Activated CD4-positive, alpha-beta memory T cell treated with anti-CD3 and anti-CD28 coated beads, Interleukin-2, amount 10 ng/mL, durations not matched to agents 7 days and 5 days (primary cell): ENCODE results near the gene FGD2. TPM values are rescaled to one million over a fixed set of nuclear protein-coding genes. Genes with fewer than 3 reads are reported as not detected.

Source experiments
- CTCF ChIA-PET: fragments of 350-600 bp; sonication (Branson Sonifier 250); formaldehyde crosslinking; loops from one replicate; lab custom pipeline; 2021; ENCODE audit warnings: antibody characterized with exemption, inconsistent platforms; lab: Charles Lee
- POLR2A ChIA-PET: fragments of 350-600 bp; sonication (Branson Sonifier 250); formaldehyde crosslinking; loops from one replicate; lab custom pipeline; 2021; ENCODE audit warnings: antibody characterized with exemption; lab: Charles Lee
- DNase-seq: peaks from one replicate; pipeline ENCODE4 v3.0.0-alpha.2; 2020
- H3K27ac Mint-ChIP-seq: one replicate; pipeline ENCODE4 v1.8.0; 2021; ENCODE audit warnings: mild to moderate bottlenecking, mixed read lengths
- H3K27me3 Mint-ChIP-seq: one replicate; pipeline ENCODE4 v1.8.0; 2021; ENCODE audit warnings: mixed read lengths
- H3K36me3 Mint-ChIP-seq: one replicate; pipeline ENCODE4 v1.8.0; 2021; ENCODE audit warnings: low read depth, mixed read lengths
- H3K4me1 Mint-ChIP-seq: one replicate; pipeline ENCODE4 v1.8.0; 2021; ENCODE audit warnings: mixed read lengths
- H3K4me3 Mint-ChIP-seq: one replicate; pipeline ENCODE4 v1.8.0; 2021; ENCODE audit warnings: mild to moderate bottlenecking, mixed read lengths
- H3K9me3 Mint-ChIP-seq: one replicate; pipeline ENCODE4 v1.8.0; 2021; ENCODE audit warnings: mixed read lengths
- total RNA-seq, 2 experiments: library from RNA; stranded (reverse); gene quantifications; one replicate each; pipeline ENCODE4 v1.2.3, GENCODE V29; 2021

The FGD2 gene
- total RNA-seq, 2 experiments from 2014 or later, result 4.7 to 4.9 TPM

GRCh38 chr6:37050045-37050853 lies 44.8 kb downstream of the FGD2 start:
- ChIA-PET POLR2A (interaction anchor here (0.7 to 17.4 kb wide), 34 partner anchors 10 to 650 kb away, joined by 3 to 1021 read pairs (median 6); partner anchors contain the start of genes C6orf89, MTCH1, PIM1 and PPIL1), CTCF (interaction anchor here (0.7 to 16.6 kb wide), 19 partner anchors 18 to 287 kb away, joined by 3 to 399 read pairs (median 4); partner anchors contain the start of genes MTCH1 and PIM1)
- peak; percentile 86 for DNase-seq
- Mint-ChIP-seq H3K4me3 (peak overlapping the region; percentile 88), H3K27ac (peak overlapping the region; percentile 99), H3K36me3 (peaks cover 33% of the 10 kb centered on the region), H3K4me1 (peaks cover 80% of the 10 kb centered on the region), H3K9me3 (no peaks in the 10 kb centered on the region), H3K27me3 (no peaks in the 10 kb centered on the region)

GRCh38 chr6:37050854-37051137 lies 45.3 kb downstream of the FGD2 start:
- ChIA-PET CTCF (interaction anchor here (0.7 to 16.6 kb wide), 19 partner anchors 17 to 287 kb away, joined by 3 to 399 read pairs (median 4); partner anchors contain the start of genes MTCH1 and PIM1), POLR2A (interaction anchor here (0.8 to 17.4 kb wide), 29 partner anchors 10 to 649 kb away, joined by 3 to 1021 read pairs (median 6); partner anchors contain the start of genes C6orf89, MTCH1 and PIM1)
- H3K27me3 Mint-ChIP-seq, result no peaks in the 10 kb centered on the region
- peaks cover 33% of the 10 kb centered on the region for H3K36me3 Mint-ChIP-seq
- DNase-seq, result no peak
- peak overlapping the region; percentile 99 for H3K27ac Mint-ChIP-seq
- H3K4me3 Mint-ChIP-seq, result peak overlapping the region; percentile 88
- H3K9me3 Mint-ChIP-seq, result no peaks in the 10 kb centered on the region
- peaks cover 77% of the 10 kb centered on the region for H3K4me1 Mint-ChIP-seq

GRCh38 chr6:37051138-37052026 lies 45.9 kb downstream of the FGD2 start:
- Mint-ChIP-seq H3K36me3 (peaks cover 30% of the 10 kb centered on the region), H3K4me1 (peaks cover 71% of the 10 kb centered on the region), H3K27ac (peak overlapping the region; percentile 99), H3K27me3 (no peaks in the 10 kb centered on the region), H3K9me3 (no peaks in the 10 kb centered on the region), H3K4me3 (peak overlapping the region; percentile 88)
- ChIA-PET CTCF (interaction anchor here (0.6 to 16.6 kb wide), 25 partner anchors 9 to 288 kb away, joined by 3 to 399 read pairs (median 4); partner anchors contain the start of genes MTCH1 and PIM1), POLR2A (interaction anchor here (0.5 to 17.4 kb wide), 31 partner anchors 9 to 649 kb away, joined by 3 to 1021 read pairs (median 5); partner anchors contain the start of genes C6orf89, MTCH1 and PIM1)
- peak; percentile 94 for DNase-seq

DNA sequence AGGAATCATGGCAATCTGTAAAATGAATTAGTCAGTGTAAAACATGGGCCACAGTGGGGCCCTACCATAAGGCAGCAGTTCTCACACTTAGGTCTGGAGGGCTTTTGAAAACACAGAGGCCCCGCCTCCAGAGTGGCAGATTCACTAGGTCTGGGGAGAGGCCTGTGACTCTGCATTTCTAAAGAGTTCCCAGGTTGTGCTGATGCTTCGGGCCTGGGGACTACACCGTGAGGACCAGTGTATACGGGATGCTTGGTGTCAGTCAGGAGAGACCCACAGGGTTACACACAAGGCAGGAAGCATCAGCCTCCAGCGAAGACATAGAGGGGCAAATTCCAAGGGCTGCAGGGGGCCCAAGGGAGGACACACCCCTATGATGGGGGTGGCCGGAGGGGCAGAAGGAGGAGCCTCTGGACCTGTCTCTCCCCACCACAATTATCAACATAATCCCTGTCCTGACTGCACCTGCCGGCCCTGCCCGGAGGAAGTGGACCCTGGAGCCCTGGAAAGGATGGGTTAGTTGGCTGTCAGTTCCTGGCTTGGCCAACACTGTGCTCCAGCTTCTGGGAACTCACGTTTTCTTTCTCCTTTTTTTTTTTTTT lies 46.7 kb downstream of the FGD2 start:
- DNase-seq, result peak; percentile 38
- ChIA-PET POLR2A (interaction anchor here (0.5 to 17.4 kb wide), 22 partner anchors 8 to 451 kb away, joined by 3 to 1021 read pairs (median 11); partner anchors contain the start of genes C6orf89, MTCH1 and PIM1), CTCF (interaction anchor here (0.6 to 16.6 kb wide), 16 partner anchors 9 to 163 kb away, joined by 3 to 399 read pairs (median 4); partner anchors contain the start of gene PIM1)
- Mint-ChIP-seq H3K4me1 (peaks cover 64% of the 10 kb centered on the region), H3K27me3 (no peaks in the 10 kb centered on the region), H3K9me3 (no peaks in the 10 kb centered on the region), H3K27ac (peak overlapping the region; percentile 99), H3K36me3 (peaks cover 27% of the 10 kb centered on the region), H3K4me3 (peak overlapping the region; percentile 88)

DNA sequence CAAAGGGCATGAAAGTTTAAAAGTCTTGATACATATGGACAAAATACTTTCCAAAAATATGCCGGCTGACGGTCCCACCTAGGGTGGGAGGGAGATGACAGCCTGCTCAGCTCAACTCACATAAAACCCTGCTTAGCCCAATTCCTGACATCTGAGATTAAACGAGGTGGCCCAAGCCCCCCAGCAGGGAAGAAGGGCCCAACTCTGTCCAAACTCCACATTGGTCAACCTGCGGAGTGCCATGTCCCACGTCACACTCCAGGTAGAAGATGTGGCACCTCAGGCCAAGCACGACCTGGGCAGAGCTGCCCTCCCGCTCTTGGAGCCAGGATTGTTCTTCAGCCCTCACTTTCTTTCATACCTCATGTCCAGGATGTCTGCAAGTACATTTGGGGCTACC lies 48.2 kb downstream of the FGD2 start:
- H3K4me1 Mint-ChIP-seq, result peaks cover 48% of the 10 kb centered on the region
- POLR2A ChIA-PET, result interaction anchor here (10.0 to 17.4 kb wide), 3 partner anchors 31 to 154 kb away, joined by 144 to 1021 read pairs (median 218); partner anchors contain the start of gene PIM1
- DNase-seq, result no peak

GRCh38 chr6:37054171-37054570 lies 48.7 kb downstream of the FGD2 start:
- H3K4me3 Mint-ChIP-seq, result no peak overlapping the region
- H3K4me1 Mint-ChIP-seq, result peaks cover 44% of the 10 kb centered on the region
- no peak overlapping the region for H3K27ac Mint-ChIP-seq
- no peak for DNase-seq
- H3K36me3 Mint-ChIP-seq, result peaks cover 21% of the 10 kb centered on the region
- no peaks in the 10 kb centered on the region for H3K9me3 Mint-ChIP-seq
- ChIA-PET CTCF (interaction anchor here (1.1 to 16.6 kb wide), 3 partner anchors 28 to 156 kb away, joined by 4 to 399 read pairs (median 327); partner anchors contain the start of gene PIM1), POLR2A (interaction anchor here (10.0 to 17.4 kb wide), 3 partner anchors 32 to 153 kb away, joined by 144 to 1021 read pairs (median 218); partner anchors contain the start of gene PIM1)
- H3K27me3 Mint-ChIP-seq, result no peaks in the 10 kb centered on the region

More for the DNA sequence above, 48.2 kb downstream of the FGD2 start:
- no peak overlapping the region for H3K27ac Mint-ChIP-seq
- peaks cover 25% of the 10 kb centered on the region for H3K36me3 Mint-ChIP-seq
- no peaks in the 10 kb centered on the region for H3K27me3 Mint-ChIP-seq
- CTCF ChIA-PET, result interaction anchor here (1.1 to 16.6 kb wide), 3 partner anchors 28 to 156 kb away, joined by 4 to 399 read pairs (median 327); partner anchors contain the start of gene PIM1
- no peaks in the 10 kb centered on the region for H3K9me3 Mint-ChIP-seq
- H3K4me3 Mint-ChIP-seq, result no peak overlapping the region

GRCh38 chr6:37054580-37054979 lies 49.1 kb downstream of the FGD2 start:
- Mint-ChIP-seq H3K9me3 (no peaks in the 10 kb centered on the region), H3K4me1 (peaks cover 43% of the 10 kb centered on the region), H3K36me3 (peaks cover 18% of the 10 kb centered on the region), H3K27ac (peak overlapping the region; percentile 2), H3K27me3 (no peaks in the 10 kb centered on the region), H3K4me3 (no peak overlapping the region)
- DNase-seq, result no peak
- POLR2A ChIA-PET, result interaction anchor here (10.0 to 17.4 kb wide), 3 partner anchors 32 to 153 kb away, joined by 144 to 1021 read pairs (median 218); partner anchors contain the start of gene PIM1
- CTCF ChIA-PET, result interaction anchor here (1.1 to 16.6 kb wide), 3 partner anchors 29 to 155 kb away, joined by 4 to 399 read pairs (median 327); partner anchors contain the start of gene PIM1

DNA sequence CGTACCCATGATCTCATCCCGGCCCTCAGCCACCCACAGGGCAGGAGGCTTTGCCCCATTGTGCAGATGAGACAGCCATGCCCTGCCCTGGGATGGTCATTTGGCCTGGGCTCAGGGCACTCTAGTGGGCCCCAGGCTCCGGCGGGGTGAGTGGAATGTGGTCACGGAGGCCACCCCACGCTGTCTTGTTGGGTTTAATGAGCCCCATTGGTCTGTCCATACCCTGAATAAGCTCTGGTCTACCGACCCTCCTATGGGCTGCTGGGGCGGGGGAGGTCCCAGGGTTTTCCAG lies 50.6 kb downstream of the FGD2 start:
- H3K9me3 Mint-ChIP-seq, result no peaks in the 10 kb centered on the region
- H3K27me3 Mint-ChIP-seq, result no peaks in the 10 kb centered on the region
- CTCF ChIA-PET, result interaction anchor here (16.6 kb wide), 1 partner anchor 30 kb away, joined by 399 read pairs; no protein-coding TSS in a partner anchor
- no peak for DNase-seq
- no peak overlapping the region for H3K4me3 Mint-ChIP-seq
- POLR2A ChIA-PET, result interaction anchor here (0.7 to 17.4 kb wide), 3 partner anchors 46 to 120 kb away, joined by 3 to 1021 read pairs (median 3); partner anchors contain the start of gene PIM1
- H3K4me1 Mint-ChIP-seq, result peaks cover 33% of the 10 kb centered on the region
- H3K27ac Mint-ChIP-seq, result no peak overlapping the region
- peaks cover 8% of the 10 kb centered on the region for H3K36me3 Mint-ChIP-seq

DNA sequence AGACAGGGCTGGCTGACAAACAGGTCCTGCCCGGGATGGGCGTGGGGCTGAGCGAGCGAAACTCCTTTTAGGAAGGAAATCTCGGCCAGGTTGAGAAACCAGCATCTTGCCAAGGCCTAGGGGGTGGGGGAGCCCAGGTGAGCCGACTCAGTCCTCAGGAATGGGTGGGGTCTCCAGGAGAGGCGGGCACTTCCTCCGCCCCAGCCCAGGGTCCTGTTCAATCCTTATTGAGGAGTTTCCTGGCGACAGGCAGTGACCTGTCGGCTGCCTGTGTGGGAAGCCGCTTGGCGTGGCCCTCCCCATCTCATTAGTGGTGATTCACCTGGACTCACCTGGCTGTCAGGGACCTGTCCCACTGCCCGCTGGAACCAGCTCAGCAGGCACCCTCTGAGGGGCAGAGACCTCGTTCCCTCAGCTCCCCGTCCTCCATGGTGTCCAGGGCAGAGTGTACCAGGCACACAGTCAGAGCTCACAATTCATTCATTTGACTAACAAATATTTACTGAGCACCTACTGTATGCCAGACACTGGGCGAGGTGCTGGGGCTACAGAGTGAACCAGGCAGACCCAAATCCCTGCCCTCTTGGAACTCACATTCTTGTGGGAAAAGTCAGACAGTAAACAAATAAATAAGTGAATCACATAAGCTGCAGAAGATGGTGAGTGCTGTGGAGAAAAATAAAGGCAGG lies 51.1 kb downstream of the FGD2 start:
- no peaks in the 10 kb centered on the region for H3K9me3 Mint-ChIP-seq
- H3K4me3 Mint-ChIP-seq, result no peak overlapping the region
- DNase-seq, result no peak
- H3K27me3 Mint-ChIP-seq, result no peaks in the 10 kb centered on the region
- ChIA-PET CTCF (interaction anchor here (1.0 to 16.6 kb wide), 2 partner anchors 31 to 117 kb away, joined by 3 to 399 read pairs; no protein-coding TSS in a partner anchor), POLR2A (interaction anchor here (1.1 to 17.4 kb wide), 2 partner anchors 119 to 142 kb away, joined by 3 to 1021 read pairs; partner anchors contain the start of gene PIM1)
- peaks cover 28% of the 10 kb centered on the region for H3K4me1 Mint-ChIP-seq
- H3K27ac Mint-ChIP-seq, result peak overlapping the region; percentile 44
- peaks cover 3% of the 10 kb centered on the region for H3K36me3 Mint-ChIP-seq

DNA sequence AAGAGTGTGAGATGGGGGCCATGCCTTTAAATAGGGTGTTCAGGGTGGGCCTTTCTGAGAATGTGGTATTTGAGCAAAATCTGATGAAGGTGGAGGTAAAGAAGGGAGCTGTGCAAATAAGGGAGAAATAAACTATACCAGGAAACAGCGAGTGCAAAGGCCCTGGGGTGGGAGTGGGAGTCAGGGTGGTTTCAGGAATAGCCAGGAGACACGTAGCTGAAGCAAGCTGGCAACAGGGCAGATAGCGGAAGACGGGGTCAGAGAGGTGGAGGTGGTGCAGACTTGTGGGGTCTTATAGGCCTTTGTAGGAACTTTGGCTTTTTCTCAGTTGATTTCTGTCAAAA lies 51.6 kb downstream of the FGD2 start:
- H3K27me3 Mint-ChIP-seq, result no peaks in the 10 kb centered on the region
- no peaks in the 10 kb centered on the region for H3K9me3 Mint-ChIP-seq
- no peaks in the 10 kb centered on the region for H3K36me3 Mint-ChIP-seq
- H3K4me3 Mint-ChIP-seq, result no peak overlapping the region
- CTCF ChIA-PET, result interaction anchor here (0.9 to 16.6 kb wide), 3 partner anchors 31 to 152 kb away, joined by 3 to 399 read pairs (median 3); no protein-coding TSS in a partner anchor
- H3K4me1 Mint-ChIP-seq, result peaks cover 23% of the 10 kb centered on the region
- POLR2A ChIA-PET, result interaction anchor here (1.1 to 17.4 kb wide), 2 partner anchors 119 to 141 kb away, joined by 3 to 1021 read pairs; partner anchors contain the start of gene PIM1
- no peak for DNase-seq
- H3K27ac Mint-ChIP-seq, result peak overlapping the region; percentile 44

DNA sequence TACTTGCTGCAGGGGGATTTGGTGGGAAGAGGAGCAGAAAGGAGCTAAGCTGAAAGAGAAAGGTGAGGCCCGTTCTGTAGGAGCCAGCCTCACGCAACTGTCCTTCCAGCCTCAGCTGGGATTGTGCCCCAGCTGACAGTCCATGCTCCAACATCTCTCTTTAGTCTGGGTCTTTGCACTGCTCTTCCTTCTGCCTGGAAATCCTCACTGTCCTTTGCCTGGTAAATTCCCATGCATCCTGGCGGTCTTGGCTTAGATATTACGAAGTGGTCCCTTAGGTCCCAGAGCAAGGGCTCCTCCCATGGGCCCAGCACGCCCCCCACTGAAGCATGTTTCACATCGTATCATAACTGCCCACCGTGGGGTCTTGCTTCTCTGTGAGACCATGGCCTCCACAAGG lies 52.2 kb downstream of the FGD2 start:
- POLR2A ChIA-PET, result interaction anchor here (0.6 to 17.4 kb wide), 2 partner anchors 118 to 1590 kb away, joined by 3 to 1021 read pairs; partner anchors contain the start of gene PIM1

More for the DNA sequence above, 52.2 kb downstream of the FGD2 start:
- Mint-ChIP-seq H3K4me3 (no peak overlapping the region), H3K4me1 (peaks cover 24% of the 10 kb centered on the region), H3K27ac (no peak overlapping the region), H3K27me3 (no peaks in the 10 kb centered on the region), H3K36me3 (no peaks in the 10 kb centered on the region), H3K9me3 (no peaks in the 10 kb centered on the region)
- CTCF ChIA-PET, result interaction anchor here (0.9 to 16.6 kb wide), 3 partner anchors 32 to 151 kb away, joined by 3 to 399 read pairs (median 3); no protein-coding TSS in a partner anchor
- DNase-seq, result no peak
